ENCODE data around the gene ZNF221.

Gene ZNF221

DNA sequence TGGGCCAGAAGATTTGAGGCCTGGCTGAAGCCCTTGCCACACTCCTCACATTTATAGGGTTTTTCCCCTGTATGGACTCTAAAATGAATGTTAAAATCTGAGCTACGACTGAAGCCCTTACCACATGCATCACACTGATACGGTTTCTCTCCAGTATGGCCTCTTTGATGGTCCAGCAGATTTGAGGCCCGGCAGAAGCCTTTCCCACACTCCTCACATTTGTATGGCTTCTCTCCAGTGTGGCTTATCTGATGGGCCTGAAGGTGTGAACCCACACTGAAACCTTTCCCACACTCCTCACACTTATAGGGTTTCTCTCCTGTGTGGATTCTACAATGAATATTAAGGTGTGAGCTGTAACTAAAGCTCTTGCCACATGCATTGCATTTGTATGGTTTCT lies 37.0 kb upstream of the ZNF221 start:
- H3K4me2 ChIP-seq (ENCODE audit: low read length) = no peak overlapping the region
- no peak overlapping the region for H3K4me3 ChIP-seq (ENCODE audit: low read length)
- H3K36me3 ChIP-seq (replicated peaks; ENCODE audit: low read depth, low read length) = peaks cover 79% of the 10 kb centered on the region
- no peaks in the 10 kb centered on the region for H3K79me2 ChIP-seq (ENCODE audit: low read length)
- no peaks in the 10 kb centered on the region for H3K27me3 ChIP-seq (ENCODE audit: low read depth, low read length)
- no peak overlapping the region for H2AFZ ChIP-seq (ENCODE audit: low read depth, low read length)
- H3K27ac ChIP-seq (ENCODE audit: low read length) = no peak overlapping the region
- H3K4me1 ChIP-seq (ENCODE audit: low read length) = peaks cover 8% of the 10 kb centered on the region
- no peak for TF ChIP-seq EZH2phosphoT487 (IDR thresholded peaks at IDR 0.05; ENCODE audit: low read depth)
- TF ChIP-seq, protein P1, sequence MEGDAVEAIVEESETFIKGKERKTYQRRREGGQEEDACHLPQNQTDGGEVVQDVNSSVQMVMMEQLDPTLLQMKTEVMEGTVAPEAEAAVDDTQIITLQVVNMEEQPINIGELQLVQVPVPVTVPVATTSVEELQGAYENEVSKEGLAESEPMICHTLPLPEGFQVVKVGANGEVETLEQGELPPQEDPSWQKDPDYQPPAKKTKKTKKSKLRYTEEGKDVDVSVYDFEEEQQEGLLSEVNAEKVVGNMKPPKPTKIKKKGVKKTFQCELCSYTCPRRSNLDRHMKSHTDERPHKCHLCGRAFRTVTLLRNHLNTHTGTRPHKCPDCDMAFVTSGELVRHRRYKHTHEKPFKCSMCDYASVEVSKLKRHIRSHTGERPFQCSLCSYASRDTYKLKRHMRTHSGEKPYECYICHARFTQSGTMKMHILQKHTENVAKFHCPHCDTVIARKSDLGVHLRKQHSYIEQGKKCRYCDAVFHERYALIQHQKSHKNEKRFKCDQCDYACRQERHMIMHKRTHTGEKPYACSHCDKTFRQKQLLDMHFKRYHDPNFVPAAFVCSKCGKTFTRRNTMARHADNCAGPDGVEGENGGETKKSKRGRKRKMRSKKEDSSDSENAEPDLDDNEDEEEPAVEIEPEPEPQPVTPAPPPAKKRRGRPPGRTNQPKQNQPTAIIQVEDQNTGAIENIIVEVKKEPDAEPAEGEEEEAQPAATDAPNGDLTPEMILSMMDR (IDR thresholded peaks at IDR 0.05; ENCODE audit: low read depth, low read length) = no peak
- no peak overlapping the region for H3K9ac ChIP-seq (ENCODE audit: low read length)
- H4K20me1 ChIP-seq (ENCODE audit: insufficient read depth, low read length) = no peaks in the 10 kb centered on the region
- peaks cover 31% of the 10 kb centered on the region for H3K9me3 ChIP-seq (ENCODE audit: insufficient read depth, low read length)

GRCh38 chr19:43923875-43924274 lies 27.2 kb upstream of the ZNF221 start:
- no peak overlapping the region for H3K4me3 ChIP-seq (ENCODE audit: low read length)
- H3K9me3 ChIP-seq (ENCODE audit: insufficient read depth, low read length) = 0 out of 2 replicates have a peak, but pooled peaks cover 4% of the 10 kb centered on the region
- no peak overlapping the region for H3K9ac ChIP-seq (ENCODE audit: low read length)
- no peaks in the 10 kb centered on the region for H3K79me2 ChIP-seq (ENCODE audit: low read length)
- H3K27ac ChIP-seq (ENCODE audit: low read length) = no peak overlapping the region
- H2AFZ ChIP-seq (ENCODE audit: low read depth, low read length) = no peak overlapping the region
- H3K27me3 ChIP-seq (ENCODE audit: low read depth, low read length) = no peaks in the 10 kb centered on the region
- TF ChIP-seq EZH2phosphoT487 (IDR thresholded peaks at IDR 0.05; ENCODE audit: low read depth) = no peak
- TF ChIP-seq, protein P1 (IDR thresholded peaks at IDR 0.05; ENCODE audit: low read depth, low read length) = no peak
- H4K20me1 ChIP-seq (ENCODE audit: insufficient read depth, low read length) = no peaks in the 10 kb centered on the region
- H3K4me1 ChIP-seq (ENCODE audit: low read length) = no peaks in the 10 kb centered on the region
- no peak overlapping the region for H3K4me2 ChIP-seq (ENCODE audit: low read length)
- H3K36me3 ChIP-seq (replicated peaks; ENCODE audit: low read depth, low read length) = peaks cover 90% of the 10 kb centered on the region

GRCh38 chr19:43928820-43929219 lies 22.2 kb upstream of the ZNF221 start:
- Histone ChIP-seq H3K9me3 (ENCODE audit: insufficient read depth, low read length) (no peaks in the 10 kb centered on the region), H3K4me3 (ENCODE audit: low read length) (no peak overlapping the region), H2AFZ (ENCODE audit: low read depth, low read length) (no peak overlapping the region), H3K9ac (ENCODE audit: low read length) (no peak overlapping the region), H3K27ac (ENCODE audit: low read length) (no peak overlapping the region), H3K79me2 (ENCODE audit: low read length) (peaks cover 1% of the 10 kb centered on the region), H3K4me2 (ENCODE audit: low read length) (no peak overlapping the region), H3K36me3 (replicated peaks; ENCODE audit: low read depth, low read length) (peaks cover 86% of the 10 kb centered on the region), H3K27me3 (ENCODE audit: low read depth, low read length) (no peaks in the 10 kb centered on the region), H3K4me1 (ENCODE audit: low read length) (peaks cover 1% of the 10 kb centered on the region), H4K20me1 (ENCODE audit: insufficient read depth, low read length) (no peaks in the 10 kb centered on the region)
- TF ChIP-seq, protein P1 (IDR thresholded peaks at IDR 0.05; ENCODE audit: low read depth, low read length) = no peak
- no peak for TF ChIP-seq EZH2phosphoT487 (IDR thresholded peaks at IDR 0.05; ENCODE audit: low read depth)

DNA sequence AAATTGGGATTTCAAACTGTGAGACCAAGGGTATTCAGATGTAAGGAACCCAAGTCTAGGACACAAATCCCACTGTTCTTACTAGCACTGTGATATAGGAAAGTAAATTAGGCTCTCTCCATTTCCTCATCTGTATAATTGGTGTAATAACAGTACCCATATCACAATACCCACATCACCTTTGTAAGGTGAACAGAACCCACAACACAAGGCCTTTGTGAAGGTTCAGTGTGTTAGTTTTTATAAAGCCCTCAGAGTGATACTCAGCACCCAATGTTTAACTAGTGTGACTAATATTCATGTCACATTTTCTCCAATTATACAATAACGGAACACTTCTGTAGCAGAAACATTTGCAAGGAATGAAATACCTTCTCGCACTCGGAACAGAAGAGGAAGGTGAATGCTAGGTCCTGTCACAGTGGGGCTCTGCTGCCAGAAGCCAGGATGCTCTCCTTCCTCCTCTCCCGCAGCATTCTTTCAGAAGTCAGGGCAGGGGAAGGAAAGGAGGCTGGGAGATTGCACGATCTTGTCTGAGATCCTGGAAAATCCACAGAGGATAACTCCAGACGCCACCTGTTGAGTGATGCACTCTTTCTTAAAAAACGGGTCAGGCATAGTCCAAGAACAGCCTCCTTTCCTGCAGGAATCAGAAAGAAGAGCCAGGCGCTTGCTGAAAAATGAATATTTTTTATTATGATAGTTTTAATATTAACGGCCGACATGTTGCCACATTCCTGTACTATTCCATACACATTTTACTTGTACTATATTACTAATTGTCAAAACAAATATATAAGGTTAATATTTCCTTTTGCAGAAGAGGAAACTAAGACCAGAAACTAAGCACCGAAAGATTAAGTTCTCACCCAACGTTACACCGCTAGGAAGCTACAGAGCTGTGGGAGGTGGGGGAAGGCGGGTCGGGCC lies 16.7 kb upstream of the ZNF221 start:
- H3K9ac ChIP-seq (ENCODE audit: low read length) = peak overlapping the region; percentile 82
- peaks cover 11% of the 10 kb centered on the region for H3K4me1 ChIP-seq (ENCODE audit: low read length)
- H3K9me3 ChIP-seq (ENCODE audit: insufficient read depth, low read length) = peaks cover 6% of the 10 kb centered on the region; the same call in 1 of the 2 replicates
- H3K4me3 ChIP-seq (ENCODE audit: low read length) = peak overlapping the region; percentile 80
- no peaks in the 10 kb centered on the region for H3K27me3 ChIP-seq (ENCODE audit: low read depth, low read length)
- H3K79me2 ChIP-seq (ENCODE audit: low read length) = peaks cover 8% of the 10 kb centered on the region
- H3K36me3 ChIP-seq (replicated peaks; ENCODE audit: low read depth, low read length) = peaks cover 43% of the 10 kb centered on the region
- H3K4me2 ChIP-seq (ENCODE audit: low read length) = peak overlapping the region; percentile 71
- TF ChIP-seq EZH2phosphoT487 (IDR thresholded peaks at IDR 0.05; ENCODE audit: low read depth) = no peak
- TF ChIP-seq, protein P1 (IDR thresholded peaks at IDR 0.05; ENCODE audit: low read depth, low read length) = no peak
- peak overlapping the region; percentile 47 for H3K27ac ChIP-seq (ENCODE audit: low read length)
- no peaks in the 10 kb centered on the region for H4K20me1 ChIP-seq (ENCODE audit: insufficient read depth, low read length)
- peak overlapping the region; percentile 98 for H2AFZ ChIP-seq (ENCODE audit: low read depth, low read length)

Measured in OCI-LY3 (cell line).